Activated naive CD8-positive, alpha-beta T cell treated with anti-CD3 and anti-CD28 coated beads, Interleukin-2, amount 10 ng/mL, durations not matched to agents 7 days and 5 days (primary cell): ENCODE measurements around the gene SPAG5. TPM values are rescaled to one million over a fixed set of nuclear protein-coding genes. Genes with fewer than 3 reads are reported as not detected.

Experiments used
- ATAC-seq: fragments of 150-1000 bp; cut with Tn5 transposase; one replicate; pipeline ENCODE4 v1.10.0; 2021; ENCODE audit warnings: low read depth, moderate library complexity
- POLR2A ChIA-PET: fragments of 350-600 bp; sonication (Branson Sonifier 250); formaldehyde crosslinking; loops from one replicate; lab custom pipeline; 2021; ENCODE audit warnings: antibody characterized with exemption; lab: Charles Lee
- DNase-seq: peaks from one replicate; pipeline ENCODE4 v3.0.0; 2021
- H3K27ac Mint-ChIP-seq: one replicate; pipeline ENCODE4 v1.8.0; 2022; ENCODE audit warnings: mild to moderate bottlenecking, mixed read lengths
- H3K27me3 Mint-ChIP-seq: one replicate; pipeline ENCODE4 v1.8.0; 2022; ENCODE audit warnings: mild to moderate bottlenecking, moderate library complexity, mixed read lengths
- H3K36me3 Mint-ChIP-seq: one replicate; pipeline ENCODE4 v1.8.0; 2021; ENCODE audit warnings: mild to moderate bottlenecking, mixed read lengths
- H3K4me1 Mint-ChIP-seq: one replicate; pipeline ENCODE4 v1.8.0; 2021; ENCODE audit warnings: mixed read lengths
- H3K4me3 Mint-ChIP-seq: one replicate; pipeline ENCODE4 v1.8.0; 2022; ENCODE audit warnings: mild to moderate bottlenecking, moderate library complexity, mixed read lengths
- H3K9me3 Mint-ChIP-seq: one replicate; pipeline ENCODE4 v1.8.0; 2021; ENCODE audit warnings: mixed read lengths
- total RNA-seq, 2 experiments: library from RNA; stranded (reverse); gene quantifications; one replicate each; pipeline ENCODE4 v1.2.3, GENCODE V29; 2021

The SPAG5 gene
- total RNA-seq, 2 experiments from 2014 or later = 109 to 118 TPM

- Mint-ChIP-seq H3K27me3 (no peaks in the 10 kb centered on the region), H3K9me3 (no peaks in the 10 kb centered on the region), H3K36me3 (no peaks in the 10 kb centered on the region), H3K4me1 (no peaks in the 10 kb centered on the region), H3K4me3 (no peak overlapping the region), H3K27ac (no peak overlapping the region)
- POLR2A ChIA-PET = no interaction called here
- DNase-seq = no peak
- ATAC-seq = no peak
Observed at GRCh38 chr17:28527859-28528258, 71.0 kb downstream of the SPAG5 start.

Other genes starting within 250 kb of the SPAG5 start
- 10 to 100 TPM; 51.5 to 54.5 TPM for gene POLDIP2, start 241.5 kb downstream of the SPAG5 start, total RNA-seq
- gene SEBOX, start 233.8 kb downstream of the SPAG5 start, total RNA-seq = not detected
- gene VTN, start 228.7 kb downstream of the SPAG5 start, total RNA-seq = under 1 TPM in 1 of 2 experiments, not detected in 1; 0.28 TPM
- 10 to 100 TPM; 25.6 to 25.8 TPM for gene SARM1, start 227.3 kb downstream of the SPAG5 start, total RNA-seq
- gene SLC46A1, start 192.8 kb downstream of the SPAG5 start, total RNA-seq = 1 to 10 TPM; 3.0 to 3.6 TPM
- not detected for gene SLC13A2, start 125.4 kb downstream of the SPAG5 start, total RNA-seq
- gene FOXN1, start 92.7 kb downstream of the SPAG5 start, total RNA-seq = not detected
- gene UNC119, start 46.4 kb downstream of the SPAG5 start, total RNA-seq = 10 to 100 TPM; 54.9 to 57.8 TPM
- 10 to 100 TPM; 60.5 to 63.1 TPM for gene PIGS, start 27.5 kb downstream of the SPAG5 start, total RNA-seq
- 100 to 1,000 TPM; 142 to 154 TPM for gene ALDOC, start 22.1 kb downstream of the SPAG5 start, total RNA-seq
- 10 to 100 TPM; 20.7 to 24.9 TPM for gene RSKR, start 15.2 kb upstream of the SPAG5 start, total RNA-seq
- 100 to 1,000 TPM; 144 to 157 TPM for gene BLTP2, start 46.1 kb upstream of the SPAG5 start, total RNA-seq
- gene SDF2, start 62.9 kb upstream of the SPAG5 start, total RNA-seq = 10 to 100 TPM; 47.3 to 50.1 TPM
- 10 to 100 TPM; 81.4 to 87.1 TPM for gene SUPT6H, start 63.2 kb upstream of the SPAG5 start, total RNA-seq
- 10 to 100 TPM; 12.0 to 12.1 TPM for gene PROCA1, start 112.9 kb upstream of the SPAG5 start, total RNA-seq
- 1 to 10 TPM; 7.3 to 8.2 TPM for gene RAB34, start 118.8 kb upstream of the SPAG5 start, total RNA-seq
- gene RPL23A, start 121.0 kb upstream of the SPAG5 start, total RNA-seq = 1,000 to 10,000 TPM; 2,286 to 2,290 TPM
- 1 to 10 TPM; 1.6 to 2.2 TPM for gene TLCD1, start 127.2 kb upstream of the SPAG5 start, total RNA-seq
- gene NEK8, start 129.8 kb upstream of the SPAG5 start, total RNA-seq = 1 to 10 TPM; 7.1 to 8.9 TPM
- gene TRAF4, start 145.0 kb upstream of the SPAG5 start, total RNA-seq = 10 to 100 TPM; 48.1 to 55.3 TPM
- gene FAM222B, start 243.8 kb upstream of the SPAG5 start, total RNA-seq = 10 to 100 TPM; 17.0 to 21.2 TPM